ENCODE data around the gene SERP1. TPM values are rescaled to one million over a fixed set of nuclear protein-coding genes. Genes with fewer than 3 reads are reported as not detected.

SERP1 gene
- total RNA-seq, 1 experiment from 2014 or later, result 91.7 TPM

GRCh38 chr3:150497956-150498355 is 48.3 kb downstream of the SERP1 start:
- DNase-seq (ENCODE audit: low spot score), result peak; percentile 15
- ChIA-PET CTCF (no interaction called here), POLR2A (ENCODE audit: low non-redundant PET) (no interaction called here)
- no peak overlapping the region for H3K27ac ChIP-seq (ENCODE audit: low read depth, low read length, poor library complexity, severe bottlenecking)
- H3K4me3 ChIP-seq (ENCODE audit: low read depth, low read length, poor library complexity, severe bottlenecking), result no peak overlapping the region
- H3K9me3 ChIP-seq (ENCODE audit: low read depth, low read length, poor library complexity, severe bottlenecking), result peaks cover 7% of the 10 kb centered on the region
- H3K27me3 ChIP-seq (replicated peaks; ENCODE audit: insufficient read depth, low read depth, low read length, poor library complexity), result no peaks in the 10 kb centered on the region
- intact Hi-C loops (cut with micrococcal nuclease; ENCODE audit: unreplicated experiment), result loop anchor here (5.0 to 10.0 kb wide), 2 partner anchors 211 to 533 kb away; no protein-coding TSS in a partner anchor
- no peaks in the 10 kb centered on the region for H3K4me1 ChIP-seq (ENCODE audit: insufficient read depth, low read length, poor library complexity, severe bottlenecking)
- no peaks in the 10 kb centered on the region for H3K36me3 ChIP-seq (ENCODE audit: insufficient read depth, low read length, poor library complexity, severe bottlenecking)
- BruUV-seq (replicated peaks), result no TSS peak
- TF ChIP-seq CTCF (conservative IDR thresholded peaks at IDR 0.05; ENCODE audit: low read depth, low read length) (no peak), EZH2 (IDR thresholded peaks at IDR 0.05; ENCODE audit: borderline replicate concordance, low read depth, low read length, poor library complexity, severe bottlenecking) (no peak)

- Histone ChIP-seq H3K9me3 (ENCODE audit: low read depth, low read length, poor library complexity, severe bottlenecking) (peaks cover 2% of the 10 kb centered on the region), H3K4me3 (ENCODE audit: low read depth, low read length, poor library complexity, severe bottlenecking) (no peak overlapping the region), H3K27ac (ENCODE audit: low read depth, low read length, poor library complexity, severe bottlenecking) (no peak overlapping the region), H3K36me3 (ENCODE audit: insufficient read depth, low read length, poor library complexity, severe bottlenecking) (no peaks in the 10 kb centered on the region), H3K27me3 (replicated peaks; ENCODE audit: insufficient read depth, low read depth, low read length, poor library complexity) (no peaks in the 10 kb centered on the region), H3K4me1 (ENCODE audit: insufficient read depth, low read length, poor library complexity, severe bottlenecking) (no peaks in the 10 kb centered on the region)
- TF ChIP-seq CTCF (conservative IDR thresholded peaks at IDR 0.05; ENCODE audit: low read depth, low read length), result peak; percentile 75
- no peak for TF ChIP-seq EZH2 (IDR thresholded peaks at IDR 0.05; ENCODE audit: borderline replicate concordance, low read depth, low read length, poor library complexity, severe bottlenecking)
- DNase-seq (ENCODE audit: low spot score), result peak; percentile 73
- ChIA-PET CTCF (interaction anchor here (0.6 to 1.6 kb wide), 12 partner anchors 54 to 688 kb away, joined by 3 to 13 read pairs (median 4); partner anchors contain the start of gene TSC22D2), POLR2A (ENCODE audit: low non-redundant PET) (no interaction called here)
- BruUV-seq (replicated peaks), result no TSS peak
- intact Hi-C loops (cut with micrococcal nuclease; ENCODE audit: unreplicated experiment), result loop anchor here (1.0 to 10.0 kb wide), 4 partner anchors 87 to 531 kb away; partner anchors contain the start of gene TSC22D2
These were observed 50.6 kb downstream of the SERP1 start for GRCh38 chr3:150495563-150496168.

GRCh38 chr3:150495149-150495548 is 51.1 kb downstream of the SERP1 start:
- Histone ChIP-seq H3K36me3 (ENCODE audit: insufficient read depth, low read length, poor library complexity, severe bottlenecking) (no peaks in the 10 kb centered on the region), H3K27ac (ENCODE audit: low read depth, low read length, poor library complexity, severe bottlenecking) (no peak overlapping the region), H3K9me3 (ENCODE audit: low read depth, low read length, poor library complexity, severe bottlenecking) (no peaks in the 10 kb centered on the region), H3K4me1 (ENCODE audit: insufficient read depth, low read length, poor library complexity, severe bottlenecking) (no peaks in the 10 kb centered on the region), H3K27me3 (replicated peaks; ENCODE audit: insufficient read depth, low read depth, low read length, poor library complexity) (no peaks in the 10 kb centered on the region), H3K4me3 (ENCODE audit: low read depth, low read length, poor library complexity, severe bottlenecking) (no peak overlapping the region)
- ChIA-PET CTCF (interaction anchor here (0.6 to 1.6 kb wide), 11 partner anchors 54 to 268 kb away, joined by 3 to 13 read pairs (median 5); partner anchors contain the start of gene TSC22D2), POLR2A (ENCODE audit: low non-redundant PET) (no interaction called here)
- no peak for TF ChIP-seq EZH2 (IDR thresholded peaks at IDR 0.05; ENCODE audit: borderline replicate concordance, low read depth, low read length, poor library complexity, severe bottlenecking)
- TF ChIP-seq CTCF (conservative IDR thresholded peaks at IDR 0.05; ENCODE audit: low read depth, low read length), result no peak
- intact Hi-C loops (cut with micrococcal nuclease; ENCODE audit: unreplicated experiment), result loop anchor here (1.0 to 10.0 kb wide), 4 partner anchors 87 to 530 kb away; partner anchors contain the start of gene TSC22D2
- no peak for DNase-seq (ENCODE audit: low spot score)
- BruUV-seq (replicated peaks), result no TSS peak
